ENCODE results near the gene COL4A1. TPM values are rescaled to one million over a fixed set of nuclear protein-coding genes. Genes with fewer than 3 reads are reported as not detected.

Gene COL4A1
- total and polyA plus RNA-seq, 2 donors from 2014 or later: 53.0 to 218 TPM

DNA sequence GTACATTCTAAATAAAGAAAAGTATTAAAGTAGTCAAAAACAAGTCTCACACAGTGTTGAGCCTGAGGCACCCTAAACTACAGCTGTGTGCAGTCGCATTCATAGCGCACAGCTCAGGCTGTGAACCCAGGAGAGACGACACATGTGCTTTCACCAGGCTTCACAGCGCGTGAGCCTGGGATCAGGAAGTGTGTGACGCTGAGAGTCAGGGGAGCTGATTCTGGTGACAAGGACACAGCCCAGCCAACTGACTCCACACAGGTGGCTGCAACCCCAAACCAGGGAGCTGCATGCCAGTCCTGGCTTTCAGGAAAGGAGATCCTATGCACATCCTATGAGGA, 41.6 kb downstream of the COL4A1 start:
- Histone ChIP-seq H3K4me3 (ENCODE audit: low read length in 3 of 3) (no peak overlapping the region), H3K4me1 (ENCODE audit: control insufficient read depth in 2 of 3, insufficient read depth in 2 of 3, low read depth in 1 of 3, low read length in 3 of 3) (peaks cover 15 to 32% (median 24%) of the 10 kb centered on the region in 3 donors), H3K27ac (ENCODE audit: low read depth in 2 of 2, low read length in 2 of 2) (peak overlapping the region; percentile 1 to 27), H3K27me3 (ENCODE audit: control insufficient read depth, insufficient read depth, low read length) (no peaks in the 10 kb centered on the region), H3K36me3 (ENCODE audit: control insufficient read depth in 2 of 3, insufficient read depth in 3 of 3, low read length in 3 of 3) (no peaks in the 10 kb centered on the region), H3K9ac (ENCODE audit: low read length in 3 of 3) (peak overlapping the region in 1 of 3 donors; percentile 12), H3K9me3 (ENCODE audit: control insufficient read depth in 2 of 3, insufficient read depth in 1 of 3, low read length in 3 of 3) (no peaks in the 10 kb centered on the region)
- TF ChIP-seq, protein P1, sequence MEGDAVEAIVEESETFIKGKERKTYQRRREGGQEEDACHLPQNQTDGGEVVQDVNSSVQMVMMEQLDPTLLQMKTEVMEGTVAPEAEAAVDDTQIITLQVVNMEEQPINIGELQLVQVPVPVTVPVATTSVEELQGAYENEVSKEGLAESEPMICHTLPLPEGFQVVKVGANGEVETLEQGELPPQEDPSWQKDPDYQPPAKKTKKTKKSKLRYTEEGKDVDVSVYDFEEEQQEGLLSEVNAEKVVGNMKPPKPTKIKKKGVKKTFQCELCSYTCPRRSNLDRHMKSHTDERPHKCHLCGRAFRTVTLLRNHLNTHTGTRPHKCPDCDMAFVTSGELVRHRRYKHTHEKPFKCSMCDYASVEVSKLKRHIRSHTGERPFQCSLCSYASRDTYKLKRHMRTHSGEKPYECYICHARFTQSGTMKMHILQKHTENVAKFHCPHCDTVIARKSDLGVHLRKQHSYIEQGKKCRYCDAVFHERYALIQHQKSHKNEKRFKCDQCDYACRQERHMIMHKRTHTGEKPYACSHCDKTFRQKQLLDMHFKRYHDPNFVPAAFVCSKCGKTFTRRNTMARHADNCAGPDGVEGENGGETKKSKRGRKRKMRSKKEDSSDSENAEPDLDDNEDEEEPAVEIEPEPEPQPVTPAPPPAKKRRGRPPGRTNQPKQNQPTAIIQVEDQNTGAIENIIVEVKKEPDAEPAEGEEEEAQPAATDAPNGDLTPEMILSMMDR (IDR thresholded peaks at IDR 0.05; ENCODE audit: borderline replicate concordance, extremely low read depth, insufficient read depth): no peak
- DNase-seq (peak in 2 of 5 donors; percentile 43 to 65), FAIRE-seq (no peak)
- intact Hi-C loops (cut with DNase I): no loop called here

DNA sequence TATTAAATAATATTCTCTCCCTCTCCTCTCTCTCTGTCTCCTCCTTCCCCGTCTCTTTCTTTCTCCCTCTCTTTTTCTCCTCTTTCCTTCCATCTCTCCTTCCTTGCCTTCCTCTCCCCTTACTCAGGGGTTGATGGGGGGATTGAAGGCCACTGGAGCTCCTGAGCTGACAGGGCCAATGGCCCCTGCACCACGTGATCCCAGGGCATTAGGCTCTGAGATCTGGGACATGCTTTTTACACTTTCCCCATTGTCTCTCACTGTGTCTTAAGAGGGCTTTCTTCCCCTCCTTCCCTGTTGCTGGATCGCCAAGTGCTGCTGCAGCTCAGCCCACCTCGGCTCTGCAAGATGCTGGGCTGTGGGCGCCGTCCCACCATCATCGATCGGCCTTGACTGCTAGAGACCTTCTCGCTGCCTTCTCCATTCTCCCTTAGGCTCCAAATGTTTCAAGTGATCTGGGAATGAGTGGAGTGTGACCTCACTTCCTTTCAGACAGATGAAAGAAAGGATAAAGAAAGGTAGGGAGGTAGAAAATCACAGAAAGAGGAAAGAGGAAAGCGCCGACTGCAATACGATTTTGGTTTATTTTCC, 42.2 kb downstream of the COL4A1 start:
- Histone ChIP-seq H3K9ac (ENCODE audit: low read length in 3 of 3) (peak overlapping the region in 1 of 3 donors; percentile 12), H3K4me1 (ENCODE audit: control insufficient read depth in 2 of 3, insufficient read depth in 2 of 3, low read depth in 1 of 3, low read length in 3 of 3) (peaks cover 15 to 29% (median 25%) of the 10 kb centered on the region in 3 donors), H3K36me3 (ENCODE audit: control insufficient read depth in 2 of 3, insufficient read depth in 3 of 3, low read length in 3 of 3) (no peaks in the 10 kb centered on the region), H3K27me3 (ENCODE audit: control insufficient read depth, insufficient read depth, low read length) (no peaks in the 10 kb centered on the region), H3K4me3 (ENCODE audit: low read length in 3 of 3) (no peak overlapping the region), H3K27ac (ENCODE audit: low read depth in 2 of 2, low read length in 2 of 2) (peak overlapping the region; percentile 1 to 27), H3K9me3 (ENCODE audit: control insufficient read depth in 2 of 3, insufficient read depth in 1 of 3, low read length in 3 of 3) (no peaks in the 10 kb centered on the region)
- intact Hi-C loops (cut with DNase I): no loop called here
- TF ChIP-seq, protein P1 (IDR thresholded peaks at IDR 0.05; ENCODE audit: borderline replicate concordance, extremely low read depth, insufficient read depth): no peak
- FAIRE-seq: no peak
- DNase-seq: no peak

DNA sequence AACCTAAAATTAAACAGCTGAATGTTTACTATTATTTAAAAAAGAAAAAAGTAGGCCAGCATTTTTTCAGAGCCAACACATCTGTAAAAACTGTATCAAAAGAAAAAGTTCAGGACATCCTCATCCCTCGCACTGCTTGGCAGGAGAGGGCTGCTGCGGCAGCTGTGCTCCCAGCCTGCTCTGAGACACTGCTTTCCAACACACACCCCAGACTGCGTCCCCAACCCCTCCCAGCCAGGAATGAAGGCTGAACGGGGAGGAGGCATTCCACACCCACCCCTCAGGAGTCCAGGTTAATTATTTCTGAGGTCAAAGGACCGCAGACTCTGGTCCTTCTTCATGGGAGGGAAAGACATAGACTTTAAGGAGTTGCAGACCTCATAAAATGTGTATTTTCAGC, 43.1 kb downstream of the COL4A1 start:
- Histone ChIP-seq H3K36me3 (ENCODE audit: control insufficient read depth in 2 of 3, insufficient read depth in 3 of 3, low read length in 3 of 3) (no peaks in the 10 kb centered on the region), H3K27me3 (ENCODE audit: control insufficient read depth, insufficient read depth, low read length) (no peaks in the 10 kb centered on the region), H3K4me3 (ENCODE audit: low read length in 3 of 3) (no peak overlapping the region), H3K9me3 (ENCODE audit: control insufficient read depth in 2 of 3, insufficient read depth in 1 of 3, low read length in 3 of 3) (no peaks in the 10 kb centered on the region), H3K27ac (ENCODE audit: low read depth in 2 of 2, low read length in 2 of 2) (no peak overlapping the region), H3K4me1 (ENCODE audit: control insufficient read depth in 2 of 3, insufficient read depth in 2 of 3, low read depth in 1 of 3, low read length in 3 of 3) (peaks cover 15 to 27% (median 27%) of the 10 kb centered on the region in 3 donors), H3K9ac (ENCODE audit: low read length in 3 of 3) (no peak overlapping the region)
- DNase-seq (peak in 4 of 5 donors; percentile 55 to 80 (median 66)), FAIRE-seq (no peak)
- intact Hi-C loops (cut with DNase I): no loop called here
- TF ChIP-seq, protein P1 (IDR thresholded peaks at IDR 0.05; ENCODE audit: borderline replicate concordance, extremely low read depth, insufficient read depth): no peak

DNA sequence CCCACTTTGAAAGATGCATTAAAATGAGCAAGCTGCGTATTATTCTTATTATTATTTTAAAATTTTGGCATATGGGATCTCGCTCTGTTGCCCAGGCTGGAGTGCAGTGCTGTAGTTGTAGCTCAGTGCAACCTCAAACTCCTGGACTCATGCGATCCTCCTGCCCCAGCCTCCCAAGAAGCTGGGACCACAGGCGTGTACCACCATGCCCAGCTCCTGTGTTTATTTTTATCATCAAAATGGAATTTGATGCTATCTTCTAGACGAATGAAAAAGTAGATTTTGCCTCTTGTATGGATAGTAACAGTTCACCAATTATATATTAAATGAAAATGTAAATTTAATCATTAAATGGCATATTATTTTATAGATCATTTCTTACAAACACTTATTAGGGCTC, 43.6 kb downstream of the COL4A1 start:
- Histone ChIP-seq H3K4me1 (ENCODE audit: control insufficient read depth in 2 of 3, insufficient read depth in 2 of 3, low read depth in 1 of 3, low read length in 3 of 3) (peaks cover 15 to 27% (median 27%) of the 10 kb centered on the region in 3 donors), H3K4me3 (ENCODE audit: low read length in 3 of 3) (no peak overlapping the region), H3K27ac (ENCODE audit: low read depth in 2 of 2, low read length in 2 of 2) (peak overlapping the region in 1 of 2 donors; percentile 23), H3K9ac (ENCODE audit: low read length in 3 of 3) (no peak overlapping the region), H3K36me3 (ENCODE audit: control insufficient read depth in 2 of 3, insufficient read depth in 3 of 3, low read length in 3 of 3) (no peaks in the 10 kb centered on the region), H3K9me3 (ENCODE audit: control insufficient read depth in 2 of 3, insufficient read depth in 1 of 3, low read length in 3 of 3) (no peaks in the 10 kb centered on the region), H3K27me3 (ENCODE audit: control insufficient read depth, insufficient read depth, low read length) (no peaks in the 10 kb centered on the region)
- intact Hi-C loops (cut with DNase I): no loop called here
- FAIRE-seq (peak; percentile 33), DNase-seq (no peak)
- TF ChIP-seq, protein P1 (IDR thresholded peaks at IDR 0.05; ENCODE audit: borderline replicate concordance, extremely low read depth, insufficient read depth): no peak
